H9 (cell line): ENCODE data around the gene TSC22D1. TPM values are rescaled to one million over a fixed set of nuclear protein-coding genes. Genes with fewer than 3 reads are reported as not detected.

ENCODE experiments used
- DNase-seq: peaks from one replicate; pipeline ENCODE4 v3.0.0-alpha.2; 2017
- H2AFZ ChIP-seq: one replicate; pipeline ENCODE4 v1.6.1; 2013; ENCODE audit warnings: mild to moderate bottlenecking, low read length, control low read depth, moderate library complexity
- H2AK5ac ChIP-seq: 2 replicates; pipeline ENCODE4 v1.6.1; 2013; ENCODE audit warnings: low read length, control low read depth, mixed read lengths; ENCODE audit not compliant: insufficient read length
- H2BK120ac ChIP-seq: one replicate; pipeline ENCODE4 v1.6.1; 2013; ENCODE audit warnings: low read depth, mild to moderate bottlenecking, low read length, control low read depth, inconsistent platforms; ENCODE audit not compliant: poor library complexity, severe bottlenecking
- H2BK12ac ChIP-seq: 2 replicates; pipeline ENCODE4 v1.6.1; 2013; ENCODE audit warnings: low read length, control low read depth, mixed read lengths, low read depth; ENCODE audit not compliant: insufficient read length
- H2BK15ac ChIP-seq: 2 replicates; pipeline ENCODE4 v1.6.1; 2013; ENCODE audit warnings: low read depth, low read length, control low read depth
- H2BK20ac ChIP-seq: one replicate; pipeline ENCODE4 v1.6.1; 2013; ENCODE audit warnings: low read depth, mild to moderate bottlenecking, low read length, control low read depth, inconsistent platforms; ENCODE audit not compliant: poor library complexity, severe bottlenecking
- H2BK5ac ChIP-seq: 2 replicates; pipeline ENCODE4 v1.6.1; 2013; ENCODE audit warnings: low read length, control low read depth, mixed read lengths; ENCODE audit not compliant: insufficient read length
- H3K14ac ChIP-seq: 2 replicates; pipeline ENCODE4 v1.6.1; 2013; ENCODE audit warnings: low read length, control low read depth; ENCODE audit not compliant: insufficient read depth
- H3K18ac ChIP-seq: 2 replicates; pipeline ENCODE4 v1.6.1; 2013; ENCODE audit warnings: low read depth, mild to moderate bottlenecking, mixed read lengths, low read length, control low read depth; ENCODE audit not compliant: insufficient read length
- H3K23ac ChIP-seq: 2 replicates; pipeline ENCODE4 v1.6.1; 2013; ENCODE audit warnings: low read length, control low read depth, mixed read lengths, low read depth; ENCODE audit not compliant: insufficient read length
- H3K23me2 ChIP-seq: 2 replicates; pipeline ENCODE4 v1.6.1; 2013; ENCODE audit warnings: low read depth, mild to moderate bottlenecking, mixed read lengths, low read length, control low read depth; ENCODE audit not compliant: insufficient read length, poor library complexity, severe bottlenecking
- H3K27ac ChIP-seq: 2 replicates; pipeline ENCODE4 v1.5.1; 2013; ENCODE audit warnings: low read length, control low read depth, mixed read lengths, low read depth; ENCODE audit not compliant: insufficient read length
- H3K27me3 ChIP-seq: 2 replicates; pipeline ENCODE4 v1.6.1; 2013; ENCODE audit warnings: low read length, control low read depth, inconsistent platforms; ENCODE audit not compliant: insufficient read depth
- H3K4ac ChIP-seq: 2 replicates; pipeline ENCODE4 v1.6.1; 2013; ENCODE audit warnings: low read depth, mild to moderate bottlenecking, control low read depth, inconsistent platforms, low read length, moderate library complexity
- H3K4me1 ChIP-seq: 2 replicates; pipeline ENCODE4 v1.6.1; 2013; ENCODE audit warnings: low read length, control low read depth, inconsistent platforms; ENCODE audit not compliant: insufficient read depth
- H3K4me2 ChIP-seq: 2 replicates; pipeline ENCODE4 v1.6.1; 2013; ENCODE audit warnings: low read length, control low read depth, mixed read lengths; ENCODE audit not compliant: insufficient read length, insufficient read depth
- H3K56ac ChIP-seq: 2 replicates; pipeline ENCODE4 v1.6.1; 2013; ENCODE audit warnings: low read depth, mild to moderate bottlenecking, mixed read lengths, low read length, control low read depth; ENCODE audit not compliant: insufficient read length
- H3K79me1 ChIP-seq: 2 replicates; pipeline ENCODE4 v1.6.1; 2013; ENCODE audit warnings: low read depth, mild to moderate bottlenecking, moderate library complexity, low read length, control low read depth, inconsistent platforms; ENCODE audit not compliant: insufficient read depth, poor library complexity, severe bottlenecking
- H3K79me2 ChIP-seq: 2 replicates; pipeline ENCODE4 v1.6.1; 2013; ENCODE audit warnings: low read length, control low read depth, inconsistent platforms; ENCODE audit not compliant: insufficient read depth
- H3K9ac ChIP-seq: 2 replicates; pipeline ENCODE4 v1.6.1; 2013; ENCODE audit warnings: low read length, control low read depth, mixed read lengths; ENCODE audit not compliant: insufficient read length; ENCODE audit errors: extremely low read depth
- H3K9me3 ChIP-seq: one replicate; pipeline ENCODE4 v1.6.1; 2013; ENCODE audit warnings: low read depth, low read length, inconsistent platforms; ENCODE audit not compliant: control insufficient read depth
- H3T11ph ChIP-seq: one replicate; pipeline ENCODE4 v1.6.1; 2013; ENCODE audit warnings: mild to moderate bottlenecking, low read length, control low read depth, inconsistent platforms
- H4K20me1 ChIP-seq: one replicate; pipeline ENCODE4 v1.6.1; 2013; ENCODE audit not compliant: control insufficient read depth, insufficient read length, insufficient read depth
- H4K5ac ChIP-seq: 2 replicates; pipeline ENCODE4 v1.6.1; 2013; ENCODE audit warnings: low read depth, mild to moderate bottlenecking, mixed read lengths, low read length, control low read depth; ENCODE audit not compliant: insufficient read length
- H4K8ac ChIP-seq: replicated peaks from 2 replicates; pipeline ENCODE4 v1.6.1; 2013; ENCODE audit warnings: low read length, control low read depth, mixed read lengths, low read depth; ENCODE audit not compliant: insufficient read length
- H4K91ac ChIP-seq: 2 replicates; pipeline ENCODE4 v1.6.1; 2013; ENCODE audit warnings: low read depth, mild to moderate bottlenecking, moderate library complexity, mixed read lengths, low read length, control low read depth; ENCODE audit not compliant: insufficient read length
- H3K27ac Mint-ChIP-seq, 3 experiments: 2 replicates in 2 of 3; 3 replicates in 1 of 3; pipeline ENCODE4 v1.8.0; 2020 to 2021; ENCODE audit warnings: mixed read lengths in 3 of 3, mild to moderate bottlenecking in 1 of 3, moderate library complexity in 1 of 3
- H3K27me3 Mint-ChIP-seq: 2 replicates; pipeline ENCODE4 v1.8.0; 2021; ENCODE audit warnings: low read depth, mild to moderate bottlenecking, moderate library complexity, mixed read lengths
- H3K36me3 Mint-ChIP-seq, 3 experiments: 2 replicates in 2 of 3; 3 replicates in 1 of 3; pipeline ENCODE4 v1.8.0; 2020 to 2021; ENCODE audit warnings: low read depth in 3 of 3, mixed read lengths in 3 of 3; ENCODE audit not compliant: insufficient read depth in 1 of 3
- H3K4me1 Mint-ChIP-seq, 2 experiments: 2 replicates each; pipeline ENCODE4 v1.8.0; 2020; ENCODE audit warnings: mixed read lengths in 2 of 2
- H3K4me3 Mint-ChIP-seq, 2 experiments: 2 replicates in 1 of 2; 3 replicates in 1 of 2; pipeline ENCODE4 v1.8.0; 2020 to 2021; ENCODE audit warnings: mild to moderate bottlenecking in 2 of 2, mixed read lengths in 2 of 2, moderate library complexity in 1 of 2
- H3K9me3 Mint-ChIP-seq, 2 experiments: 2 replicates in 1 of 2; 3 replicates in 1 of 2; pipeline ENCODE4 v1.8.0; 2020; ENCODE audit warnings: mild to moderate bottlenecking in 2 of 2, mixed read lengths in 2 of 2, moderate library complexity in 1 of 2
- WGBS: extraction: QIAGEN DNeasy Blood & Tissue Kit; methylation state at CpG from one replicate; pipeline ENCODE4 v1.1.7; 2013; ENCODE audit warnings: missing lambda C conversion rate, low lambda C conversion rate, mixed read lengths; ENCODE audit not compliant: insufficient read length; ENCODE audit errors: extremely low coverage; 5-methylcytosine and 5-hydroxymethylcytosine counted together
- total RNA-seq: library from RNA; stranded (reverse); gene quantifications from 2 replicates; pipeline ENCODE4 v1.2.1, GENCODE V29; 2021
- TF ChIP-seq, protein P1 (sequence below): fragments of 200-600 bp; sonication (generic); conservative IDR thresholded peaks from 3 replicates; pipeline ENCODE4 v1.8.0; 2021; ENCODE audit warnings: antibody characterized with exemption, mild to moderate bottlenecking

TSC22D1 gene
- total RNA-seq, 1 experiment from 2014 or later, result 76.7 TPM

DNA sequence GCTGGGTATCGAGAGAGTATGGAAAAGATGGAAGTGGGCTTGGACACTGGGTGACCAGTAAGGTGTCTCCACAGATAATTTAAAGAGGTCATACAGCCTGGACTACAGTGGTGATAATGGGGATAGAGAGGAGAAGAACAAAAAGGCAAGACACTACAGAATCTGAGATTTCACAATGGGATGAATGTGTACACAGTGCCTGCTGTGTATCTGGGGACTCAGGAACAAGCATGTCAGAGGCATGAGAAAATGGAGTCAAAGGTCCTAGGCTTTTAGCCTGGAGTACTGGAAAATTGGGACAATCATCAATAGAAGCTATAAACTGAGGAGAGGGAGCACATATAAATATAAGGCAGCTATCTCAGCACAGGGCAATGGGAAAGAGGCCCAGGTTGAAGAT, 69.4 kb downstream of the TSC22D1 start:
- no peak overlapping the region for H3K9ac ChIP-seq
- Mint-ChIP-seq H3K27me3 (no peaks in the 10 kb centered on the region), H3K9me3 (no peaks in the 10 kb centered on the region), H3K4me1 (peaks cover 26 to 28% of the 10 kb centered on the region in 2 experiments), H3K4me3 (no peak overlapping the region), H3K27ac (peak overlapping the region in 2 of 3 experiments; percentile 1 to 22; a peak in 4 of 7 replicates), H3K36me3 (peaks cover 3 to 16% (median 9%) of the 10 kb centered on the region in 3 experiments; a peak in 6 of 7 replicates)
- H2BK20ac ChIP-seq, result no peak overlapping the region
- no peaks in the 10 kb centered on the region for H3K9me3 ChIP-seq
- no peak overlapping the region for H2AK5ac ChIP-seq
- no peak overlapping the region for H2BK5ac ChIP-seq
- no peaks in the 10 kb centered on the region for H3K23me2 ChIP-seq
- H2BK15ac ChIP-seq, result no peak overlapping the region
- H4K8ac ChIP-seq, result no peak overlapping the region
- H4K20me1 ChIP-seq, result no peaks in the 10 kb centered on the region
- no peak overlapping the region for H3K4me2 ChIP-seq
- H3K27me3 ChIP-seq, result no peaks in the 10 kb centered on the region
- H3K79me2 ChIP-seq, result no peaks in the 10 kb centered on the region; the same call in 1 of the 2 replicates
- no peak overlapping the region for H3K27ac ChIP-seq
- TF ChIP-seq, protein P1, sequence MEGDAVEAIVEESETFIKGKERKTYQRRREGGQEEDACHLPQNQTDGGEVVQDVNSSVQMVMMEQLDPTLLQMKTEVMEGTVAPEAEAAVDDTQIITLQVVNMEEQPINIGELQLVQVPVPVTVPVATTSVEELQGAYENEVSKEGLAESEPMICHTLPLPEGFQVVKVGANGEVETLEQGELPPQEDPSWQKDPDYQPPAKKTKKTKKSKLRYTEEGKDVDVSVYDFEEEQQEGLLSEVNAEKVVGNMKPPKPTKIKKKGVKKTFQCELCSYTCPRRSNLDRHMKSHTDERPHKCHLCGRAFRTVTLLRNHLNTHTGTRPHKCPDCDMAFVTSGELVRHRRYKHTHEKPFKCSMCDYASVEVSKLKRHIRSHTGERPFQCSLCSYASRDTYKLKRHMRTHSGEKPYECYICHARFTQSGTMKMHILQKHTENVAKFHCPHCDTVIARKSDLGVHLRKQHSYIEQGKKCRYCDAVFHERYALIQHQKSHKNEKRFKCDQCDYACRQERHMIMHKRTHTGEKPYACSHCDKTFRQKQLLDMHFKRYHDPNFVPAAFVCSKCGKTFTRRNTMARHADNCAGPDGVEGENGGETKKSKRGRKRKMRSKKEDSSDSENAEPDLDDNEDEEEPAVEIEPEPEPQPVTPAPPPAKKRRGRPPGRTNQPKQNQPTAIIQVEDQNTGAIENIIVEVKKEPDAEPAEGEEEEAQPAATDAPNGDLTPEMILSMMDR, result no peak
- H3K23ac ChIP-seq, result no peak overlapping the region
- no peak overlapping the region for H3T11ph ChIP-seq
- H3K4ac ChIP-seq, result no peak overlapping the region
- no peak overlapping the region for H3K14ac ChIP-seq
- H4K91ac ChIP-seq, result no peak overlapping the region
- no peak for DNase-seq
- no peak overlapping the region for H2BK12ac ChIP-seq
- no peaks in the 10 kb centered on the region for H3K79me1 ChIP-seq
- H3K18ac ChIP-seq, result no peak overlapping the region
- no CpG with 5 or more reads among the region's 1 CpG for WGBS
- H2AFZ ChIP-seq, result no peak overlapping the region
- H4K5ac ChIP-seq, result no peak overlapping the region
- H2BK120ac ChIP-seq, result no peak overlapping the region
- no peak overlapping the region for H3K56ac ChIP-seq
- H3K4me1 ChIP-seq, result 0 out of 2 replicates have a peak, but pooled peaks cover 2% of the 10 kb centered on the region
